GM23248 (cell line): Measurements from ENCODE around the gene CNPY3. TPM values are rescaled to one million over a fixed set of nuclear protein-coding genes. Genes with fewer than 3 reads are reported as not detected.

Experiments
- DNase-seq: peaks from one replicate; pipeline ENCODE4 v3.0.0-alpha.2; 2015
- H2AFZ ChIP-seq: fragments of 200-600 bp; sonication (generic); 2 replicates; pipeline ENCODE4 v1.6.1; 2016; ENCODE audit warnings: antibody characterized with exemption
- H3F3A ChIP-seq: fragments of 200-600 bp; sonication (generic); 2 replicates; pipeline ENCODE4 v1.6.1; 2016; ENCODE audit warnings: mild to moderate bottlenecking, antibody characterized with exemption, mixed run types; ENCODE audit not compliant: insufficient read depth
- H3K27ac ChIP-seq: fragments of 200-600 bp; sonication (generic); 2 replicates; pipeline ENCODE4 v1.5.1; 2016; ENCODE audit warnings: mild to moderate bottlenecking
- H3K27me3 ChIP-seq: fragments of 200-600 bp; sonication (generic); replicated peaks from 2 replicates; pipeline ENCODE4 v1.6.1; 2016; ENCODE audit warnings: mild to moderate bottlenecking; ENCODE audit not compliant: insufficient read depth
- H3K36me3 ChIP-seq: fragments of 200-600 bp; sonication (generic); 2 replicates; pipeline ENCODE4 v1.6.1; 2016; ENCODE audit warnings: low read depth, mild to moderate bottlenecking
- H3K4me1 ChIP-seq: fragments of 200-600 bp; sonication (generic); 2 replicates; pipeline ENCODE4 v1.6.1; 2016; ENCODE audit warnings: mild to moderate bottlenecking; ENCODE audit not compliant: insufficient read depth
- H3K4me2 ChIP-seq: fragments of 200-600 bp; sonication (generic); one replicate; pipeline ENCODE4 v1.6.1; 2016; ENCODE audit warnings: mild to moderate bottlenecking; ENCODE audit not compliant: unreplicated experiment
- H3K4me3 ChIP-seq: fragments of 200-600 bp; sonication (generic); 2 replicates; pipeline ENCODE4 v1.5.1; 2016; ENCODE audit warnings: mild to moderate bottlenecking
- H3K79me2 ChIP-seq: fragments of 200-600 bp; sonication (generic); 2 replicates; pipeline ENCODE4 v1.6.1; 2016; ENCODE audit warnings: mild to moderate bottlenecking; ENCODE audit not compliant: insufficient read depth
- H3K9ac ChIP-seq: fragments of 200-600 bp; sonication (generic); 2 replicates; pipeline ENCODE4 v1.6.1; 2016; ENCODE audit warnings: mild to moderate bottlenecking
- H3K9me2 ChIP-seq: fragments of 200-600 bp; sonication (generic); 2 replicates; pipeline ENCODE4 v1.6.1; 2016; ENCODE audit warnings: mixed run types, mild to moderate bottlenecking, moderate library complexity; ENCODE audit not compliant: insufficient read depth
- H3K9me3 ChIP-seq: fragments of 200-600 bp; sonication (generic); one replicate; pipeline ENCODE4 v1.6.1; 2017; ENCODE audit warnings: low read depth
- H4K20me1 ChIP-seq: fragments of 200-600 bp; sonication (generic); 2 replicates; pipeline ENCODE4 v1.6.0; 2016; ENCODE audit not compliant: insufficient read depth
- EZH2 ChIP-seq: fragments of 200-600 bp; sonication (generic); IDR thresholded peaks from 2 replicates; pipeline ENCODE4 v1.6.1; 2018; ENCODE audit warnings: antibody characterized with exemption, mild to moderate bottlenecking; ENCODE audit not compliant: insufficient read depth, poor library complexity, severe bottlenecking
- EZH2phosphoT487 ChIP-seq: fragments of 200-600 bp; sonication (generic); IDR thresholded peaks from 2 replicates; pipeline ENCODE4 v1.6.1; 2018; ENCODE audit warnings: antibody characterized with exemption, moderate library complexity, mild to moderate bottlenecking, low read depth; ENCODE audit not compliant: insufficient read depth
- WGBS, 2 experiments: methylation state at CpG; one replicate each; pipeline ENCODE4 v1.1.6; 2015 to 2017; ENCODE audit warnings: low lambda C conversion rate in 2 of 2, low coverage in 1 of 2; ENCODE audit errors: missing lambda C conversion rate in 2 of 2; 5-methylcytosine and 5-hydroxymethylcytosine counted together
- in situ Hi-C: fragments of 300-500 bp; cut with MboI; formaldehyde crosslinking; loops from 2 replicates; pipeline ENCODE4 v1.15.0; 2020
- polyA plus RNA-seq: library from polyadenylated mRNA; unstranded; fragments of >200 nt; fragmentation: Nextera tagmentation; extraction: Ambion mirVana; gene quantifications from 2 replicates; pipeline ENCODE4 v1.2.1, GENCODE V29; 2016
- total RNA-seq: library from RNA; depleted of rRNA; stranded (reverse); fragments of >200 nt; shearing (Covaris generic); gene quantifications from 2 replicates; pipeline ENCODE4 v1.2.3, GENCODE V29; 2014; rRNA removed

The CNPY3 gene
- total and polyA plus RNA-seq, 2 experiments from 2014 or later: 45.1 to 58.6 TPM

GRCh38 chr6:42987533-42988451, 58.5 kb downstream of the CNPY3 start:
- no peaks in the 10 kb centered on the region for H3K9me2 ChIP-seq
- H3K9me3 ChIP-seq: no peaks in the 10 kb centered on the region
- H3K79me2 ChIP-seq: peaks cover 62% of the 10 kb centered on the region
- H3K4me3 ChIP-seq: no peak overlapping the region
- H3K9ac ChIP-seq: no peak overlapping the region
- H3K27ac ChIP-seq: no peak overlapping the region
- TF ChIP-seq EZH2: no peak
- TF ChIP-seq EZH2phosphoT487: no peak
- WGBS, 2 experiments: 60 to 61% methylated on average over 4 to 5 of the region's 5 CpGs
- DNase-seq: no peak
- H2AFZ ChIP-seq: no peak overlapping the region
- H3K4me1 ChIP-seq: peaks cover 20% of the 10 kb centered on the region
- H3K36me3 ChIP-seq: no peaks in the 10 kb centered on the region; the same call in 1 of the 2 replicates
- no peaks in the 10 kb centered on the region for H4K20me1 ChIP-seq
- no peak overlapping the region for H3K4me2 ChIP-seq
- H3K27me3 ChIP-seq: no peaks in the 10 kb centered on the region
- in situ Hi-C loops: no loop called here
- H3F3A ChIP-seq: 0 out of 2 replicates have a peak, but pooled peaks cover 6% of the 10 kb centered on the region

- 0 out of 2 replicates have a peak, but pooled peaks cover 5% of the 10 kb centered on the region for H3F3A ChIP-seq
- no peak overlapping the region for H3K4me3 ChIP-seq
- peak; percentile 57 for DNase-seq
- no peak overlapping the region for H3K27ac ChIP-seq
- no peak overlapping the region for H3K4me2 ChIP-seq
- H3K79me2 ChIP-seq: peaks cover 62% of the 10 kb centered on the region
- H3K9me2 ChIP-seq: no peaks in the 10 kb centered on the region
- peaks cover 23% of the 10 kb centered on the region for H3K4me1 ChIP-seq
- no peak overlapping the region for H2AFZ ChIP-seq
- H3K27me3 ChIP-seq: no peaks in the 10 kb centered on the region
- H3K9ac ChIP-seq: no peak overlapping the region
- H4K20me1 ChIP-seq: no peaks in the 10 kb centered on the region
- no peaks in the 10 kb centered on the region; the same call in 1 of the 2 replicates for H3K36me3 ChIP-seq
- in situ Hi-C loops: no loop called here
- no peak for TF ChIP-seq EZH2phosphoT487
- no peak for TF ChIP-seq EZH2
- H3K9me3 ChIP-seq: no peaks in the 10 kb centered on the region
- WGBS, 2 experiments: 52 to 60% methylated on average over 1 of the region's 1 CpG
Measured at GRCh38 chr6:42988486-42989020, 59.3 kb downstream of the CNPY3 start.

Other genes with a start within 250 kb of the CNPY3 start
- 1.5 TPM in 2 replicates for gene PRPH2, start 206.9 kb upstream of the CNPY3 start, total RNA-seq
- gene PRPH2, start 206.9 kb upstream of the CNPY3 start, polyA plus RNA-seq: 1.7 and 2.3 TPM in 2 replicates
- 36.9 and 37.3 TPM in 2 replicates for gene TBCC, start 183.4 kb upstream of the CNPY3 start, total RNA-seq
- 35.0 and 38.3 TPM in 2 replicates for gene TBCC, start 183.4 kb upstream of the CNPY3 start, polyA plus RNA-seq
- 5.4 and 5.7 TPM in 2 replicates for gene BICRAL, start 147.4 kb upstream of the CNPY3 start, total RNA-seq
- gene BICRAL, start 147.4 kb upstream of the CNPY3 start, polyA plus RNA-seq: 2.4 and 2.5 TPM in 2 replicates
- gene RPL7L1, start 49.9 kb upstream of the CNPY3 start, total RNA-seq: 112 and 133 TPM in 2 replicates
- 88.2 and 92.0 TPM in 2 replicates for gene RPL7L1, start 49.9 kb upstream of the CNPY3 start, polyA plus RNA-seq
- not detected in 2 replicates for gene PTCRA, start 13.4 kb upstream of the CNPY3 start, total RNA-seq
- not detected in 2 replicates for gene PTCRA, start 13.4 kb upstream of the CNPY3 start, polyA plus RNA-seq
- gene GNMT, start 31.3 kb downstream of the CNPY3 start, total RNA-seq: not detected in 2 replicates
- not detected in 2 replicates for gene GNMT, start 31.3 kb downstream of the CNPY3 start, polyA plus RNA-seq
- 44.2 and 51.1 TPM in 2 replicates for gene PEX6, start 49.7 kb downstream of the CNPY3 start, total RNA-seq
- 12.5 and 12.7 TPM in 2 replicates for gene PEX6, start 49.7 kb downstream of the CNPY3 start, polyA plus RNA-seq
- gene PPP2R5D, start 55.1 kb downstream of the CNPY3 start, total RNA-seq: 39.1 and 42.7 TPM in 2 replicates
- gene PPP2R5D, start 55.1 kb downstream of the CNPY3 start, polyA plus RNA-seq: 40.7 and 41.4 TPM in 2 replicates
- 83.1 and 100 TPM in 2 replicates for gene MEA1, start 84.5 kb downstream of the CNPY3 start, total RNA-seq
- gene MEA1, start 84.5 kb downstream of the CNPY3 start, polyA plus RNA-seq: 171 and 175 TPM in 2 replicates
- gene KLHDC3, start 84.8 kb downstream of the CNPY3 start, total RNA-seq: 124 and 129 TPM in 2 replicates
- gene KLHDC3, start 84.8 kb downstream of the CNPY3 start, polyA plus RNA-seq: 94.3 and 95.4 TPM in 2 replicates
- gene RRP36, start 92.1 kb downstream of the CNPY3 start, total RNA-seq: 45.0 and 58.3 TPM in 2 replicates
- 71.6 and 74.3 TPM in 2 replicates for gene RRP36, start 92.1 kb downstream of the CNPY3 start, polyA plus RNA-seq
- gene CUL7, start 124.4 kb downstream of the CNPY3 start, total RNA-seq: 50.1 and 54.1 TPM in 2 replicates
- gene CUL7, start 124.4 kb downstream of the CNPY3 start, polyA plus RNA-seq: 21.8 and 23.7 TPM in 2 replicates
- gene MRPL2, start 130.0 kb downstream of the CNPY3 start, total RNA-seq: 18.5 and 19.7 TPM in 2 replicates
- gene MRPL2, start 130.0 kb downstream of the CNPY3 start, polyA plus RNA-seq: 71.9 and 78.0 TPM in 2 replicates
- 15.0 and 32.2 TPM in 2 replicates for gene KLC4, start 130.2 kb downstream of the CNPY3 start, total RNA-seq
- gene KLC4, start 130.2 kb downstream of the CNPY3 start, polyA plus RNA-seq: 10.4 and 10.7 TPM in 2 replicates
- 146 and 162 TPM in 2 replicates for gene PTK7, start 146.8 kb downstream of the CNPY3 start, total RNA-seq
- gene PTK7, start 146.8 kb downstream of the CNPY3 start, polyA plus RNA-seq: 110 and 113 TPM in 2 replicates
- 23.5 and 29.6 TPM in 2 replicates for gene SRF, start 241.8 kb downstream of the CNPY3 start, total RNA-seq
- gene SRF, start 241.8 kb downstream of the CNPY3 start, polyA plus RNA-seq: 3.3 TPM in 2 replicates